NCI-H345 treated with DMSO at 0.1 percent for 48 hours (cell line): ENCODE data around the gene UBE2D1.
"Not testable (repeated sequence)": the region's sequence is repeated elsewhere in the genome, so short reads cannot be mapped to it uniquely, and the experiment has no call there.

ENCODE experiments used
- DNase-seq: peaks from one replicate; lab custom pipeline; 2025; ENCODE audit not compliant: unreplicated experiment; lab: John Stamatoyannopoulos, UW

The UBE2D1 gene

DNA sequence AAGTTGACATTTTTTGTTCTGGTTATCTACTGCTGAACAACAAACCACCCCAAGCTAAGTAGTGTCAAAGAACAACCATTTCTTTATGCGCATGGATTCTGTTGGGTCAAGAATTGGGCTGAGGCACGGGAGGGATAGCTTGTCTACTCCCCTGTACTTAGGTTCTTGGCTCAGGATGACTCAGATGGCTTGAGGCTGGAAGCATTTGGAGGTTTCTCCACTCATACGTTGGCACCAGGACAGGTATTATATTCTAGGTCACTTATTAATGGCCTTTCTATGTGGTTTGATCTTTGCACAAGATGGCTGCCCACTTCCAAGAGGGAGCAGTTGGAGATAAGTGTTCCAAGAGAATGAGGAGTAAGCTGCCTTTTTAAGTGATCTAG lies 38.6 kb downstream of the UBE2D1 start:
- DNase-seq: no peak

DNA sequence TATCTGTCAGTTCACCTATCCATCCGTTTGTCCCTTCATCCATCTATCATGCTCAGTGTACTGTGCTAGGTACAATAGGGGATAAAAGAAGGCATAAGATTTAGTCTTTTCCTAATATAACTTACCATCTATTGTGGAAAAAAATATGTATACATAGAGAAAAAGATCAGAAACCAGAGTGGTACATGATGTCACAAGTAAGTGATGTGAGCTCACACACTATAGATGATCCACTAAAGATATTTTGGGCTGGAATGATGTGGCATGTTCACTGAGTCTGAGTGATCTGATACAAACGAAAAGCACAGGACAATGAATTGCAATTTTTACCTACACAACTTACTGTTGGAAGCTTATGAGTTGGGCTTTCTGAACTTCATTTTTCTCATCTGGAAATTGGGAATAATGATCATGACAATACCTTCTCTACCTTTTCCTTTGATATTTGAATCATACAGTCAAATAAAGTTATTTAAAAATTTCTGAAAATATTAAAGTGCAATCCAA lies 47.7 kb downstream of the UBE2D1 start:
- no peak for DNase-seq

DNA sequence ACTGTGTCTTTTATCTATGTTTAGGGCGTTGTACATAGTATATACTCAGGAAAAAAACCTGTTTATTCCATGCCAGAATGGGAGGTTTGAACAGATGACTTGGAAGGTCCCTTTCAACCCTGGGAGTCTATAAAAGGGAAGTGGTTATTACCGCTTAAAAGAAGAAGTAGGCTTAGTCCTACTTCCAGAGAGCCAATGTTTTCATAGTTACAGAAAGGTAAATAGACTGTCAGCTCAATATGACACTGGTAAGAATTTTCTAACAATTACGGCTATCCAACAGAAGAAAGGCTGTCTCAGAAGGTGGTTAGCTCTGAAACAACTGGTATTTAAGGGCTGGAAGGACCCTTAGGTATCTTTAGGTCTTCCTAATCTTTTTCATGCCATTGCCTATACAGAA lies 49.3 kb downstream of the UBE2D1 start:
- no peak for DNase-seq

DNA sequence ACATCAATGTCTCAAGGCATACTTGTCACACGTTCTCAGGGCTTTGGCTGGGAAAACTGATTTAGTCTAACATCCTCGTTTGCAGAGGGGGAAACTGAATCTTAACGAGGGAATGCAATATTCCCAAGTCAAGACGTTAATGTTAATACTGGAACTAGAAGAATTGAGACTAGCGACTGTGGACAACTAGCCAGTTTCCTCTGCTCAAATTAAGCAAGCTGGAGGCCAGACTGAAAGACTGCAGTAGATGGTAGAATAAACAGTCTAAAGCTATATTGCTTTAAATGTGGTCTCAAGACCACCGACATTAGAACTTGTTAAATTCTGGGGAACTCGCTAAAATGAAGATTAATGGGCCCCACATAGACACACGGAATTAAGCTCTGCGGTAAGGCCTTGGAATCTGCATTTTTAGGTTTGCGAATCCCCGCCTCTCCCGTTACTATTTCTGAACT lies 49.8 kb downstream of the UBE2D1 start:
- no peak for DNase-seq

DNA sequence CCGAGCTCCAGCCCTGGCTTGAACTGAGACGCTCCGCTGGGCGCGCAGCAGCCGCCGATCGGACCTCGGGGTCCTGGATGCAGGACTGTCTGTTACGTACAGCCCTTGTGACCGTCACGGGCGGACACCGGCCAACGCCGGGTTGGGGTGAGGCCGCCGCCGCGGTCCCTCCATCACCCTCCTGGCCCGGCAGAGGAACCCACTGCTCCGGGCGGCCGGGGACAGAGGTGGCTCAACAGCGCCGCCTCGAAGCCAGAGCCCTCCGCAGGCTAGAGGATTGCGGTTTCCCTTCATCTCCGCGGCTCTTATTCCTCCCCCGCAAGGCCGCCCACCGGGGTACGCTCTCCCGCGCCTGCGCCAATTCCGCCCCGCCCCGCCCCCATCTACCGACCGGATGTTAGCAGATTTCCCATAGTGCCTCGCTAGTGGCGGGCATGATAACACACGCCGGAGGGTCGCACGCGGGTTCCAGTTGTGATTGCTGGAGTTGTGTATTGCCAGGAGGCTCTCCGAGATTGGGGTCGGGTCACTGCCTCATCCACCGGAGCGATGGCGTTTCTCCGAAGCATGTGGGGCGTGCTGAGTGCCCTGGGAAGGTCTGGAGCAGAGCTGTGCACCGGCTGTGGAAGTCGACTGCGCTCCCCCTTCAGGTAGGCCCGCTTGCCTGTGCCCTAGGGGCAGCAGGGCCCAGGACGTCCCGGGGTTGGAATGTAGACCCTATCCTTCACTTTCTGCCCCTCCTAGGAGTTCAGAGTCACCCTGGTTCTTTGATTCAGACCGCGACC lies 50.4 kb downstream of the UBE2D1 start, which contains the start of gene TFAM:
Gene TFAM, plus strand, starts transcription at position 412 of the 785 bp plus-strand sequence. Its CDS starts 138 bp downstream, at position 550.
- DNase-seq: peak; percentile 58

DNA sequence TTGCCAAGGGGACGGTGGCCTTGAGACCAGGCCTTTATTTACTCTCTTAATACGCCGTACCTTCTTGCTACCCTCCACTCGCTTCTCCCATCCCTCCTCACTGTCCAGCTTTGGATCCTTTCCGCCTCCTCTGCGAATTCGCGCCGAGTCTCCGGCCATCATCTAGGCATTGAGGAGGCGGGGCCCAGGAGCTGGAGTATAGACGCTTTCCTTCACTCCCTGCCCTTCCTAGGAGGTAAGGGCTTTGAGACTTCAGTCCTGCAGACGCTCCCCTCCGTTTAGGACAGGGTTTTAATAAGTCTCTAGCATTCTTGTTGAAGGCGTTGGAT lies 50.9 kb downstream of the UBE2D1 start:
- DNase-seq: no peak

DNA sequence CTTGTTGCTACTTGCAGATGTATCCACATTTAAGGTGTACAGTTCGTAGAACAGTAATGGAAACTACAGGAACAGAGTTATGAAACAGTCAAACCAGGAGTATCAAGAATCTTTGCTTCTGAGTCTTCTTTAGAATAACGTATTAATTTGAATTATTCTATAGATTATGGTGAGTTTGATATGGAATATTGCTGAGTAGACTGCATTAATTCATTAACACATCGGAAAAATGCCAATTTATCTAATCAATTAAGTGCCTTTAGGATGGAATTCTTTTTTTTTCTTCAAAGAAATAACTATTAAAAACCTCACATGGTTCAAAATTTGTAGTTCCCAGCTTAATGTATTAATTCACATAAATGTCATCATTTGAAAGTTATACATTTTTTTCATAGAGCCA lies 54.2 kb downstream of the UBE2D1 start:
- DNase-seq: no peak

DNA sequence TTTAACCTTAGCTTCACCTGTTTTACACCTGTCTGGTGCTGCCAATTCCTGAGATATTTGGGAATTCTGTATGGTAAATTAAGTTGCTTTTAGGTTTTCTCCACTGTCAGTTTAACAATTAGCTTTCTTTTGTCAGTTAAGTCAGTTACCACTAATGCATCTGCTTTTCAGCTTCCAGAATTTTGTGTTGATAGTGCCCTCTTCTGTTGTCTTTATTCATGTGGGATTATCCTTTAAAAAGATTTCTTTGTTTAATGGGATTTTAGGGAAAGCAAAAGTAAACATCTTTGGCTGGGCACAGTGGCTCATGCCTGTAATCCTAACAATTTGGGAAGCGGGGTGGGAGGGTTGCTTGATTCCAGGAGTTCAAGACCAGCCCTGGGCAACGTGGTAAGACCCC lies 58.5 kb downstream of the UBE2D1 start:
- DNase-seq: no peak

DNA sequence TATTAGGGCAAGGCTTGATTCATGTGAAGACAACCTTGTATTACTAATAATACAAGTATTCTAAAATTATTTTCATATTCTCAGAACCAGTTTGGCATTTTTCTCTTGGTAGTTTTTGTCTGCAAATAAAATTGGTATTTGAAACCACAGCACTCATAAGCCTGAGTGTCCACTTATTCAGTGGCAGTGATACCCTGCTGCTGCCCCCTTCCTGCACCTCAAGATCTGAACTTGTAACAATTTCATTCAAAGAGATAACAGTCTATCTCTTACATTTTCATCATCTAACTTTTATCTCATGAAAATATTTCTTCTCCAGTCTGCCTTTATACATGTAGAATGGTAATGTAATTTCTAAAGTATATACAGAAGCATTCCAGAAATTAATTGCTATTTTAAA lies 59.7 kb downstream of the UBE2D1 start:
- DNase-seq: no peak

DNA sequence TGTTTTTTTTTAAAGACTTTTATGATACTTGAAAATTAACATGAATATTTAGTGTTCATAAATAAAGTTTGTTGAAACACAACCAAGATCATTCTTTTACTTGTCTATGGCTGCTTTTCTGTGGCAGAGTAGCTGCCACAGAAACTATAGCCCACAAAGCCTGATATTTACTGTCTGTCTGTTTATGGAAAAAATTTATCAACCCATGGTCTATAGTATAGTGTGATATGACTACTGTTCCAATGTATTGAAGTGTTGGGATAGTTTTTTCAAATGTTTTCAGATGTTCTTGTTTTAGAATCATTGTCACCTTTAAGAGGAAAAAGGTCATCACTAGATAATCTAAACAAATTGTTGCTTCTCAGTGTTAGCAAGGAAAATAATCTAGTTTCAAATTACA lies 61.3 kb downstream of the UBE2D1 start:
- no peak for DNase-seq

DNA sequence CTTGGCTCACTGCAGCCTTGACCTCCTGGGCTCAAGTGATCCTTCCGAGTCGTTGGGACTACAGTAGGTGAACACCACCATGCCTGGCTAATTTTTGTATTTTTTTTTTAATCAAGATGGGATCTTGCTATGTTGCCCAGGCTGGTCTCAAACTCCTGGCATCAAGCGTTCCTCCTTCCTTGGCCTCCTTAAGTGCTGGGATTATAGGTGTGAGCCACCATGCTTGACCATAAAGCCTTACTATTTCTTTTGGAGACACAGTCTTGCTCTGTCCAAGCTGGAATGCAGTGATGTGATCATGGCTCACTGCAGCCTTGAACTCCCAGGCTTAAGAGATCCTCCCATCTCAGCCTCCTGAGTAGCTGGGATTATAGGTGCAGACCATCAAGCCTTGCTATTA lies 63.0 kb downstream of the UBE2D1 start:
- DNase-seq: no peak

DNA sequence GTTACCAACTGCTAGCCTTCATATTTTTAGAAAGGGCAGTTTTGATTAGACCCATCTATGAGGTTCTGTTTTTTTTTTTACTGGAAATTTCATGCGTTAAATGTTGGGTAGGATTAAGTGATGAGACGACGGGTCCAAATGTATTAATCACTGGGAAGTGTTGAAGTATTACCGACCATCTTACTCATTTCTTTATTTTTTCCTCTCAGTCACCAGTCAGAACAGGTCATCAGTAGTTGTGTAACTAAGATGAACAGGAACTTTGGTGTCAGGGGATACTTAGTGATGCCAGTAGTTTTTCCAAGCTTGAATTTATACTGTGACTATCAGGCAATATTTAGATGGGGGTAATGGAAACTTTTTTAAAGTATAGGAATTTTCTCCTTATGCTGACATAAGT lies 64.6 kb downstream of the UBE2D1 start:
- DNase-seq: no peak

DNA sequence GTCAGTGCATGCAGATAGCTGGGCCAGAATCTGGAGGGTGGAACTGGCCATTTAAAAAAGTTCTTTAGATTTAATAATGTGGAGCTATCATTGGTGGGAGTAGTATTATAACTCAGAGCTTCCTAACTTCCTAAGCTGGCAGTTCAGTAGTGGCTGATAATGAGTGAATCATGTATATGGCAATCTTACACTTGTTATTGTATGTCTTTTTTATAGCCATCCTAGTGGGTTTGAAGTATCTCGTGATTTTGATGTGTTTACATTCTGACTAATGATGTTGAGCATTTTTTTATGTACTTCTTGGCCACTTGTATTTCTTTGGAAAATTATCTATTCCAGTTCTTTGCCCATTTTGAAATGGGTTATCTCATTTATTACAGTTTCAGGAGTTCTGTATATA lies 65.8 kb downstream of the UBE2D1 start:
- no peak for DNase-seq

DNA sequence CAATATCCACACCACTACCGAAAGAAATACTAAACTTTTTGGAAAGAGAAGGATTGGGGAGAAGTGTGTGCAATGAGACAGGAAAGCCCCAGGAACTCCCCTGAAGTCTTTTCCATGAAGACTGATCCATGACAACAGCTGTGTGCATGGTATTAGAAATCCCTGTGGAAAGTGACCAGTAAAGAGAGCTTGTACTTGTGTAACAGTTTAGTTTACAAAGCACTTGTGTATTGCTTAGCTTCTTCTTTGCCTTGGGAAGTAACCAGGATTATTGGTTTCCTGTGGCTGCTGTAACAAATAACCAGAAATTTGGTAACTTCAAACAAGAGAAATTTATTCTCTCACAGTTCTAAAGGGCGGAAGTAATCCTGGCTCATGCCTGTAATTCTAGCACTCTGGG lies 69.2 kb downstream of the UBE2D1 start:
- no peak for DNase-seq

DNA sequence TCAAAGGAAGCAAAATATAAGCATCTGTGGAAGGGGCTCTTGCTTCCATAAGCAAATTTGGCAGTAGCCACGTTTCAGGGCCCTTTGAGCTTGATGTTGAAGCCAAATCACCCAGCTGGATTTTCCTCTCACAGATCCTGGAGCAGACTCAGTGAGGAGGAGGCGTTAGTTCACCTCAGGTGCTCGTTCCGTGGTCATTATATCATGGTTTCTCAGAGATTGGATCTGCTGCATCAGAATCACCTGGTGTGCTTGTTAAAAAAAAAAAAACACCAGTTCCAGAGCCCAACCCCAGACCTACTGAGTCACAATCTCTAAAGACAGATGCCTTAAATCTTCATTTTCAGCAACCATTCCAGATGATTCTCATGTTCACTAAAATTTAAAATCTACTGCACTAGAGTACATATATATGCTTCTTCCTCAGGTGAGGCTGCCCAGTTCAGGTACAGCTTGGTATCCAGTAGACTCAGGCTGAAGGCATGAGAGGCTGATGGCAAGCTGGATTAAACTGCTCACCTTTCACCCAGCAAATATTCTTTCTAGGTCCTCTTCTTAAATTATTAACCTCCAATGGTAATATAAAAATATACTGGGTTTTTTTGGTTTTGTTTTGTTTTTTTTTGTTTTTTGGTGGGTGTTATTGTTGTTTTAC lies 75.3 kb downstream of the UBE2D1 start:
- no peak for DNase-seq

DNA sequence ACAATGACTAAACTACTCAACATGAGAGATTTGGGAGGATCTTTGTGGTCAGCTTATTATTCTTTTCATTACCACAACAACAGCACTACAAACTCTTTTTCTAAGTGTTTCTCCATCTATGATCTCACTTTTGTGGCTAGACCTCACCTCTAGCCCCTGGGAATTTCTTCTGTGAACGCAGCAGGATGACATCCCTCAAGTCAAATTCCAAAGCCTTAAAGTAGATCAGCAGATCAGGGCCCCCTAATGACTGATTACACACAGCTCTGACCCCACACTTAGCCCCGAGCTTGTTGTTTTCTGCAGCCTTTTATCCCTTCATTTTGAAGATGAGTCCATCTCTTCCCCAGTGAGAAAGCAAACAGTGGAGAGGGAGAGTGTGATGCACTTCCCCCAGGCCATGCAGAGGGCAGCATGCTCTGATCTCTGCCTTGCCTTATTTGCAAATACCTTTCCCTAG lies 77.7 kb downstream of the UBE2D1 start:
- no peak for DNase-seq

DNA sequence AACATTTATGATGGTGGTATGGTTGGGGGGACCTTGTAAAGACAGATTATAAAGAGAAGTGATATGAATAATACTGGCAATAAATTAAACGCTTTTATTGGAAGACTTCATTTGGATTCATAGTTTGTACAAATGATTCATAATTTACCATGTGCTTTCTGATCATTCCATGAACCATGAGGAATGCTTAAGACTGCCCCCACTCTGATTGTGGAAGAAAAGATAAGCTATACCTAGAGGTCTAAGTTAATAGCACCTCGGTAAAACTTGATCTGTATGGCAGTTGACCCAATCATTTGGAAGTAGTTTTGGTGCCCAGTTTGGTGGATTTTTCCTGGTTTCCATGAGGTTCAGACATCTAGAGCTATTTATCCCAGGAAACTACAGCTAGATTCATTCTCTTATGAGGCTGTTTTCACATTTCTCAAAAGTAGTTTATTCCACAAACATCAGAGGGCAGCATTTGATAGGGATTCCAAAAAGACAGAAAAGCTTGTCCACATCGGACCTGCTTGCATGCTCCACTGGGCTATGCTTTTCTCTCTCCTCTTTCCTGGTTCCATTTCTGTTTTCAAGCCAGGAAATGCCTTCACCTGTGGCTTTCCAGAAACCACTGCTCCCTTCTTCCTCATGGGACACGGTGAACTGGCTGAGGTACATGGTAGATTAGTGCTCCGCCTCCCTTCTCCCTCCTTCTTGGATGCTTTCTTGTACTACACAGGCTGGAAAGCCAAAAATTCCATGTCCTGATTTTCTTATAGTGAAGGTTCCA lies 79.7 kb downstream of the UBE2D1 start:
- no peak for DNase-seq

DNA sequence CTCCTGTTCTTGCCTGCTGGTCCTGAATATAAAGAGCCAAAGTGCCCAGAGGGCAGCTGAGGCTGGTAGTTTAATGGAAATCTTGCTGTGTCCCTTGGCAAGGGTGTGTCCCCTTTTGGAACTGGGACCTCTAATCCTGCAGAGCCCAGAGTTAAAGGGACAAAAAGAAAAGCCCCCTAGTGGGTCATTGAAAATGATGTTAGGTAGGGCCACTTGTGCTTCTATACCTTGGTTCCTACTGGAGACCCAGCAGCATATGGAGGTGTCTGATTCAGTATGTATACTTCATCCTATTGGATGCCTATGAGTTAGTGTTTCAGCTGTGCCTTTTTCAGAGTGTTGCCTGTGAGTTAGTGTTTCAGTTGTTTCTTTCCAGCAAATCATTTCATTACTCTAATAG lies 81.0 kb downstream of the UBE2D1 start:
- DNase-seq: no peak

DNA sequence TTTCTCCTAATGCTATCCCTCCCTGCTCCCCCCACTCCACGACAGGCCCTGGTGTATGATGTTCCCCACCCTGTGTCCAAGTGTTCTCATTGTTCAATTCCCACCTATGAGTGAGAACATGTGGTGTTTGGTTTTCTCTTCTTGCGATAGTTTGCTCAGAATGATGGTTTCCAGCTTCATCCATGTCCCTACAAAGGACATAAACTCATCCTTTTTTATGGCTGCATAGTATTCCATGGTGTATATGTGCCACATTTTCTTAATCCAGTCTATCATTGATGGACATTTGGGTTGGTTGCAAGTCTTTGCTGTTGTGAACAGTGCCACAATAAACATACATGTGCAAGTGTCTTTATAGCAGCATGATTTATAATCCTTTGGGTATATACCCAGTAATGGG lies 83.1 kb downstream of the UBE2D1 start:
- not testable (repeated sequence) for DNase-seq
